Muscle layer of colon (tissue), 2 donors: Measurements from ENCODE around the gene TRAPPC14.

Experiments used
- H3K27ac ChIP-seq: one replicate; pipeline ENCODE4 v1.7.0; 2013; ENCODE audit warnings: low read depth, mild to moderate bottlenecking, low read length, moderate library complexity
- H3K27me3 ChIP-seq, 2 donors: one replicate each; pipeline ENCODE4 v1.7.0; 2013; ENCODE audit warnings: low read length in 2 of 2, mild to moderate bottlenecking in 2 of 2; ENCODE audit not compliant: insufficient read depth in 2 of 2, control insufficient read depth in 1 of 2
- H3K36me3 ChIP-seq: one replicate; pipeline ENCODE4 v1.7.0; 2013; ENCODE audit warnings: mild to moderate bottlenecking, low read length; ENCODE audit not compliant: insufficient read depth
- H3K4me1 ChIP-seq: one replicate; pipeline ENCODE4 v1.7.0; 2013; ENCODE audit warnings: mild to moderate bottlenecking, low read length; ENCODE audit not compliant: insufficient read depth
- H3K4me3 ChIP-seq, 2 donors: one replicate each; pipeline ENCODE4 v1.7.0; 2013; ENCODE audit warnings: low read length in 2 of 2, low read depth in 1 of 2, mild to moderate bottlenecking in 1 of 2, moderate library complexity in 1 of 2
- H3K9ac ChIP-seq: one replicate; pipeline ENCODE4 v1.7.0; 2013; ENCODE audit warnings: low read length
- H3K9me3 ChIP-seq: one replicate; pipeline ENCODE4 v1.7.0; 2013; ENCODE audit warnings: mild to moderate bottlenecking, low read length
- donor health status: abdominal sarcoma.
- donor health status: Adenocarcinoma of cecum.

TRAPPC14 gene

GRCh38 chr7:100171087-100171681, 12.7 kb upstream of the TRAPPC14 start:
- Histone ChIP-seq H3K4me3 (peak overlapping the region; percentile 45 to 61), H3K27me3 (peaks cover 0 to 8% of the 10 kb centered on the region in 2 donors), H3K27ac (peak overlapping the region; percentile 34), H3K36me3 (no peaks in the 10 kb centered on the region), H3K4me1 (peaks cover 19% of the 10 kb centered on the region), H3K9ac (no peak overlapping the region), H3K9me3 (no peaks in the 10 kb centered on the region)

DNA sequence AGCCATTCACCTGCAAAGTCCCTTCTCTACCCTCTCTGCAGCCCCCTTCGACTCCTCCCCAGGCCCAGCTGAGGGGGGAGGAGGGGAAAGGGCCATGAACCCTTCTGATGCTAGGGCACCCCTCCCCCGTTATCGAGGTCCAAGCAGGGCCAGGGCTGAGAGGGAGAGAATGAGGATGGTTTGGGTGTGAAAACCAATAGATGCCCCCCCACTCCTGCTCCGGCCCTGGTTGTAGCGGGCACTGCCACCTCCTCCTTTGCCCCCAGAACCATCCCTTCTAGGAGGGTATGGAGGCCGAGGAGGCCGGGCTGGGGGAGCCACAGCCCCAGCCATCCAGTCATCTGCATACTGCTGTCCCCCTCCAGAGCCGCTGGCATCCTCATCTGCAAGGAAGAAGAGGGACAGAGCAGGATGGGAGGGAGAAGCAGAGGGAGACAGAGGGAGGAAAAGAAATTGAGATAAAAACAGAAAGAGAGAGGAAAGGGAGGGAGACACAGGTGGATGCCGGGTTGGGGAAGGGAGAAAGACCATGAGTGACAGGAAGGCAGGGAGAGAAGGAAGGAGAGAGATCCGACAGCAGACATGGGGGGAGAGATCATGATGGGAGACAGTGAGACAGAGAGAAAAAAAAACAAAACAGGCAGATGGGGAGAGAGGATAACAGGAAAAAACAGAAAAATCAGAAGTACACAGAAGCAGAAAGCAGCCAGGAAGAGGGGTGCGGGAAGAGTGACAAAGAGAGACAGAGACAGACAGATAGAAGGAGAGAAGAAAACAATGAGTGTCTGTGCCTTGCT, 11.8 kb upstream of the TRAPPC14 start:
- peaks cover 19% of the 10 kb centered on the region for H3K4me1 ChIP-seq
- H3K27ac ChIP-seq = no peak overlapping the region
- no peaks in the 10 kb centered on the region for H3K9me3 ChIP-seq
- H3K9ac ChIP-seq = no peak overlapping the region
- peaks cover 0 to 8% of the 10 kb centered on the region in 2 donors for H3K27me3 ChIP-seq
- no peaks in the 10 kb centered on the region for H3K36me3 ChIP-seq
- no peak overlapping the region for H3K4me3 ChIP-seq

DNA sequence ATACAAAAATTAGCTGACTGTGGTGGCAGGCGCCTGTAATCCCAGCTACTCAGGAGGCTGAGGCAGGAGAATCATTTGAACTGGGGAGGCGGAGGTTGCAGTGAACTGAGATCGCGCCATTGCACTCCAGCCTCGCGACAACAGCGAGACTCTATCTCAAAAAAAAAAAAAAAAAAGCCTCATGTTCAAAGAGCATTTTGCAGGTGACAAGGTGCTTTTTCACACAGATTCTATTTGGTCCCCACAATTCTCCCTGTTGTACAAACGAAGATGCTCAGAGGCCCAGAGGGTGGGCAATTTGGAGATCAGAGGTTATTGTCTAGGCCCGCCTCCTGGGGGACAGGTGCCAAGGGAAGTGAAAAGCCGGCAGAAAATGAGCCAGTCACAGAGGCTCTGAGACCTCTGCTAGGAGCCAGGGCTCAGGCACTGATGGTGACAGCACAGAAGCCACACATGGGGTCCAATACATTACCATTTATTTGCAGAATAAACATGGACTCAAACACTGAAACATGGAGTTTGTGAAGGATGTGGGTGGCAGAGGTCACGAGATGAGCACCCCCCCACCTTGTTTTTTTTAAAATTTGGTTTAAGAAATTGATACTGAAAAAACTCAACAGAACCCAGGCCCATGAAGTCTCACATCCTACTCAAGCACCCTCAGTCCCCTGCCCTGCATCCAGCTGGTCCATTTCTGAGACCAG, 10.8 kb upstream of the TRAPPC14 start:
- Histone ChIP-seq H3K27me3 (peaks cover 0 to 8% of the 10 kb centered on the region in 2 donors), H3K4me3 (peak overlapping the region in 1 of 2 donors; percentile 78), H3K27ac (no peak overlapping the region), H3K9ac (peak overlapping the region; percentile 71), H3K4me1 (peaks cover 19% of the 10 kb centered on the region), H3K36me3 (no peaks in the 10 kb centered on the region), H3K9me3 (no peaks in the 10 kb centered on the region)

GRCh38 chr7:100167912-100168323, 9.4 kb upstream of the TRAPPC14 start:
- Histone ChIP-seq H3K27me3 (peaks cover 0 to 8% of the 10 kb centered on the region in 2 donors), H3K27ac (peak overlapping the region; percentile 78), H3K4me3 (peak overlapping the region; percentile 43 to 78), H3K9me3 (no peaks in the 10 kb centered on the region), H3K9ac (peak overlapping the region; percentile 71), H3K36me3 (no peaks in the 10 kb centered on the region), H3K4me1 (peaks cover 19% of the 10 kb centered on the region)

- no peaks in the 10 kb centered on the region for H3K9me3 ChIP-seq
- peak overlapping the region; percentile 71 for H3K9ac ChIP-seq
- H3K36me3 ChIP-seq = no peaks in the 10 kb centered on the region
- H3K4me3 ChIP-seq = peak overlapping the region in 1 of 2 donors; percentile 78
- H3K4me1 ChIP-seq = peaks cover 19% of the 10 kb centered on the region
- peak overlapping the region; percentile 78 for H3K27ac ChIP-seq
- H3K27me3 ChIP-seq = peaks cover 0 to 8% of the 10 kb centered on the region in 2 donors
These were observed 8.7 kb upstream of the TRAPPC14 start for GRCh38 chr7:100166970-100167911.

GRCh38 chr7:100166317-100166940, 7.9 kb upstream of the TRAPPC14 start:
- Histone ChIP-seq H3K4me1 (peaks cover 19% of the 10 kb centered on the region), H3K36me3 (no peaks in the 10 kb centered on the region), H3K4me3 (no peak overlapping the region), H3K9me3 (no peaks in the 10 kb centered on the region), H3K9ac (no peak overlapping the region), H3K27me3 (peaks cover 0 to 8% of the 10 kb centered on the region in 2 donors), H3K27ac (no peak overlapping the region)

DNA sequence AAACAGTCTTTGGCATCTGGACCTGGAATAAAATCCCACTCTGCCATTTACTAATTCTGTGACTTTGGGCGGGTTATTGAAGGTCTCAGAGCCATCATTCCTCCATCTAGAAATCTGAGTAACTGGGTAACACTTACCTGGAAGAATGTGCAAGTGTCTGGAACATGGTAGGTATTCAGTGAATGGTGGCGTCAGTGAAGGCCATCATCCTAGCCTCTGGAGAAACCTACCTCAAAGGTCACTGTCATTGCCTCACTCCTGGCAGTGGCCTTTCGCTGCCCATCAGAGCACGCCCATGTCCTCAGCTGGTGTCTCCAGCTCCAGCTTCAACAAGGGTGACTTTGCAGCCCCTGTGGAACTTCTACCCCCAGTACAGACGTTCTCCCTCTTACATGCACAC, 5.3 kb upstream of the TRAPPC14 start:
- Histone ChIP-seq H3K27ac (no peak overlapping the region), H3K9me3 (no peaks in the 10 kb centered on the region), H3K4me3 (no peak overlapping the region), H3K36me3 (no peaks in the 10 kb centered on the region), H3K4me1 (peaks cover 23% of the 10 kb centered on the region), H3K9ac (no peak overlapping the region), H3K27me3 (no peaks in the 10 kb centered on the region)

GRCh38 chr7:100163006-100163531, 4.5 kb upstream of the TRAPPC14 start:
- no peaks in the 10 kb centered on the region for H3K36me3 ChIP-seq
- no peak overlapping the region for H3K27ac ChIP-seq
- no peak overlapping the region for H3K9ac ChIP-seq
- peaks cover 22% of the 10 kb centered on the region for H3K4me1 ChIP-seq
- H3K27me3 ChIP-seq = no peaks in the 10 kb centered on the region
- no peak overlapping the region for H3K4me3 ChIP-seq
- H3K9me3 ChIP-seq = no peaks in the 10 kb centered on the region

DNA sequence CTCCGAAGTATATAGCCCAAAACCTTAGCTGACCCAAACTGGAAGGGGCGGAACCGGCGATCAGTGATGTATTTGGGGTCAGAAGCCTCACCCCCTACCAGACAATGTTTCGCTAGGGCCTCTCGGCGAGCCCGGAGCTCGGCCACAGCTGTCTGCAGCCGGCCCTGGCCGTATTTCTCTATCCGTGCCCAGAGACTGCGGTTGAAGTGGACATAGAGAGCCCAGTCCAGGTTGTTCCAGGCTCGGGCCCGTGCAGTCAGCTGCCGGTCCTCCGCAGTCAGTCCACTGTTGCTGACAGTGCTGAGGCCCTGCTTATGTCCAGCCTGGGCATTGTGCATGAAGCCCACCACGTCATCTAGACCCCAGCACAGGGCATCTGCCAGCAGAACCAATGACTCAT, 1.5 kb upstream of the TRAPPC14 start:
- Histone ChIP-seq H3K27me3 (no peaks in the 10 kb centered on the region), H3K27ac (no peak overlapping the region), H3K36me3 (peaks cover 16% of the 10 kb centered on the region), H3K4me3 (no peak overlapping the region), H3K9ac (no peak overlapping the region), H3K9me3 (no peaks in the 10 kb centered on the region), H3K4me1 (peaks cover 11% of the 10 kb centered on the region)

- H3K4me1 ChIP-seq = peaks cover 11% of the 10 kb centered on the region
- H3K27ac ChIP-seq = peak overlapping the region; percentile 82
- H3K36me3 ChIP-seq = peaks cover 17% of the 10 kb centered on the region
- peak overlapping the region; percentile 71 to 91 for H3K4me3 ChIP-seq
- no peaks in the 10 kb centered on the region for H3K27me3 ChIP-seq
- H3K9ac ChIP-seq = no peak overlapping the region
- H3K9me3 ChIP-seq = no peaks in the 10 kb centered on the region
These were observed 638 bp upstream of the TRAPPC14 start for GRCh38 chr7:100159099-100159623.
